MM.1S (cell line): ENCODE measurements around the gene DNA2.
"Not testable (repeated sequence)": the region's sequence is repeated elsewhere in the genome, so short reads cannot be mapped to it uniquely, and the experiment has no call there.

Source experiments
- DNase-seq: peaks from one replicate; pipeline ENCODE4 v3.0.0-alpha.2; 2015
- H2AFZ ChIP-seq: fragments of 300-600 bp; sonication (generic); 2 replicates; pipeline ENCODE4 v1.6.0; 2016; ENCODE audit warnings: antibody characterized with exemption, low read length
- H3F3A ChIP-seq: fragments of 300-600 bp; sonication (generic); 2 replicates; pipeline ENCODE4 v1.6.1; 2016; ENCODE audit warnings: mild to moderate bottlenecking, antibody characterized with exemption, low read length, moderate library complexity, mixed read lengths; ENCODE audit not compliant: insufficient read depth
- H3K27ac ChIP-seq: fragments of 300-600 bp; sonication (generic); 2 replicates; pipeline ENCODE4 v1.5.1; 2016; ENCODE audit warnings: mild to moderate bottlenecking, low read length
- H3K27me3 ChIP-seq: fragments of 300-600 bp; sonication (generic); replicated peaks from 2 replicates; pipeline ENCODE4 v1.6.0; 2016; ENCODE audit warnings: low read length; ENCODE audit not compliant: insufficient read depth
- H3K36me3 ChIP-seq: fragments of 300-600 bp; sonication (generic); replicated peaks from 2 replicates; pipeline ENCODE4 v1.6.1; 2016; ENCODE audit warnings: mild to moderate bottlenecking, low read length, mixed read lengths; ENCODE audit not compliant: insufficient read depth
- H3K4me1 ChIP-seq: fragments of 300-600 bp; sonication (generic); 2 replicates; pipeline ENCODE4 v1.6.1; 2016; ENCODE audit warnings: low read length, mixed read lengths
- H3K4me2 ChIP-seq: fragments of 300-600 bp; sonication (generic); 2 replicates; pipeline ENCODE4 v1.6.0; 2016; ENCODE audit warnings: low read depth, low read length
- H3K4me3 ChIP-seq: fragments of 300-600 bp; sonication (generic); 2 replicates; pipeline ENCODE4 v1.5.1; 2016; ENCODE audit warnings: low read length, mixed read lengths
- H3K79me2 ChIP-seq: fragments of 300-600 bp; sonication (generic); 2 replicates; pipeline ENCODE4 v1.6.1; 2016; ENCODE audit warnings: mixed run types, low read length, mixed read lengths
- H3K9ac ChIP-seq: fragments of 300-600 bp; sonication (generic); 2 replicates; pipeline ENCODE4 v1.6.1; 2016; ENCODE audit warnings: low read length, mixed read lengths
- H3K9me2 ChIP-seq: fragments of 300-600 bp; sonication (generic); replicated peaks from 2 replicates; pipeline ENCODE4 v1.6.1; 2016; ENCODE audit warnings: mild to moderate bottlenecking, low read length, mixed read lengths; ENCODE audit not compliant: insufficient read depth
- H3K9me3 ChIP-seq: fragments of 300-600 bp; sonication (generic); replicated peaks from 2 replicates; pipeline ENCODE4 v1.6.1; 2016; ENCODE audit warnings: mild to moderate bottlenecking, low read length, mixed read lengths; ENCODE audit not compliant: insufficient read depth
- H4K20me1 ChIP-seq: fragments of 300-600 bp; sonication (generic); 2 replicates; pipeline ENCODE4 v1.6.1; 2016; ENCODE audit warnings: mild to moderate bottlenecking, low read length, moderate library complexity, mixed read lengths; ENCODE audit not compliant: insufficient read depth
- CTCF ChIP-seq: fragments of 300-600 bp; sonication (generic); IDR thresholded peaks from 2 replicates; pipeline ENCODE4 v1.5.1; 2016; ENCODE audit warnings: antibody characterized with exemption, low read length, mixed read lengths
- EZH2 ChIP-seq: fragments of 300-600 bp; sonication (generic); optimal IDR thresholded peaks from 2 replicates; pipeline ENCODE3; 2017; ENCODE audit warnings: low read depth, mild to moderate bottlenecking, antibody characterized with exemption, low read length, mixed read lengths
- EZH2phosphoT487 ChIP-seq: fragments of 300-600 bp; sonication (generic); IDR thresholded peaks from 2 replicates; pipeline ENCODE4 v1.6.1; 2018; ENCODE audit warnings: antibody characterized with exemption, low read length

Gene DNA2

GRCh38 chr10:68471586-68472408 is at the start of gene DNA2:
TSS of gene DNA2 (minus strand) at chr10:68471973. CDS start at chr10:68471864, 109 bp downstream.
- H3K9me2 ChIP-seq, result no peaks in the 10 kb centered on the region
- H3K79me2 ChIP-seq, result peaks cover 44% of the 10 kb centered on the region
- H4K20me1 ChIP-seq, result no peaks in the 10 kb centered on the region
- H3K27me3 ChIP-seq, result no peaks in the 10 kb centered on the region
- DNase-seq, result peak; percentile 90
- H3K9ac ChIP-seq, result peak within 1 kb of the TSS; percentile 90
- H3K9me3 ChIP-seq, result no peaks in the 10 kb centered on the region
- H2AFZ ChIP-seq, result peak within 1 kb of the TSS; percentile 100
- peak within 1 kb of the TSS; percentile 82 for H3K27ac ChIP-seq
- TF ChIP-seq EZH2phosphoT487, result no peak
- no peak for TF ChIP-seq CTCF
- no peak for TF ChIP-seq EZH2
- peak within 1 kb of the TSS; percentile 82 for H3K4me3 ChIP-seq
- H3K36me3 ChIP-seq, result peaks cover 8% of the 10 kb centered on the region; the same call in 1 of the 2 replicates
- H3F3A ChIP-seq, result peaks cover 9% of the 10 kb centered on the region; the same call in 1 of the 2 replicates
- H3K4me1 ChIP-seq, result peaks cover 5% of the 10 kb centered on the region; the same call in 1 of the 2 replicates
- peak within 1 kb of the TSS; percentile 80 for H3K4me2 ChIP-seq

DNA sequence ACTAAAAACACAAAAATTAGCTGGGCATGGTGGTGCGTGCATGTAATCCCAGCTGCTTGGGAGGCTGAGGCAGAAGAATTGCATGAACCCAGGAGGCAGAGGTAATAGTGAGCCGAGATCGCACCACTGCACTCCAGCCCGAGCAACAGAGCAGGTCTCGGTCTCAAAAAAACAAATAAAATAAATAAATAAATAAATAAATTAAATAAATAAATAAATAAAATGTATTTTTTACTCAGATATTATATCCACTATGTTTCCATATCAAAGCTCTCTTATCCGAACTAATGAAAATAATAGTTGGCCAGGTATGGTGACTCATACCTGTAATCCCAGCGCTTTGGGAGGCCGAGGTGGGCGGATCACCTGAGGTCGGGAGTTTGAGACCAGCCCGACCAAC is 46.8 kb upstream of the DNA2 start:
- H3K4me2 ChIP-seq, DNase-seq, H3K4me1 ChIP-seq, H3F3A ChIP-seq, H3K27me3 ChIP-seq, H2AFZ ChIP-seq, H3K9ac ChIP-seq, H4K20me1 ChIP-seq, H3K9me3 ChIP-seq, H3K4me3 ChIP-seq, H3K36me3 ChIP-seq, H3K27ac ChIP-seq, H3K9me2 ChIP-seq: not testable (repeated sequence)
- H3K79me2 ChIP-seq, result peaks cover 17% of the 10 kb centered on the region

DNA sequence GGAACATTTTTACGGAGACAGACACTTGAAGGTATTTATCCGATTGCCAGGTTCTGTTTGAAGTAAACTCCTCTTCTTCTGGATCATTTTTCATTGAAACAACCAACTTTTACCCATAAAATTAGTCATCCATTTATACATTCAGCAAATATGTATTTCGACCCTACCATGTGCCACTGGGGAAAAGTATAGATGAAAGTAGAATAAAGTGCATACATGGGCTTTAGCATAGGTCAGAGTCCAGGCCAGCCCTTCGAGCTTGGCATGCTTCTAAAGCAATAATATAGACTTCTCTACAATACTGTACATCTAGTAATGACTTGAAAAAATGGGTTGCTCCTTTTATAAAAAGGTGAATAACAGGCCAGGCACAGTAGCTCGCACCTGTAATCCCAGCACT is 45.4 kb upstream of the DNA2 start:
- no peak overlapping the region for H2AFZ ChIP-seq
- no peak overlapping the region for H3K27ac ChIP-seq
- no peak overlapping the region for H3K4me3 ChIP-seq

More for the DNA sequence above, 45.4 kb upstream of the DNA2 start:
- H3K79me2 ChIP-seq, result peaks cover 8% of the 10 kb centered on the region
- H3K27me3 ChIP-seq, result no peaks in the 10 kb centered on the region
- no peaks in the 10 kb centered on the region for H3K9me3 ChIP-seq
- no peaks in the 10 kb centered on the region; the same call in 1 of the 2 replicates for H3K36me3 ChIP-seq
- no peak overlapping the region for H3K9ac ChIP-seq
- H4K20me1 ChIP-seq, result no peaks in the 10 kb centered on the region
- TF ChIP-seq EZH2phosphoT487 (no peak), CTCF (no peak), EZH2 (no peak)
- H3K4me1 ChIP-seq, result no peaks in the 10 kb centered on the region
- DNase-seq, result no peak
- H3K9me2 ChIP-seq, result no peaks in the 10 kb centered on the region
- H3F3A ChIP-seq, result no peaks in the 10 kb centered on the region
- H3K4me2 ChIP-seq, result no peak overlapping the region
